HG03469 (cell line): ENCODE results near the gene SUFU.
"Not testable (repeated sequence)": the region's sequence is repeated elsewhere in the genome, so short reads cannot be mapped to it uniquely, and the experiment has no call there.

Experiments used
- ATAC-seq: cut with Tn5 transposase; IDR thresholded peaks from one replicate; pipeline ENCODE4 v1.9.1; 2021; ENCODE audit warnings: mild to moderate bottlenecking, moderate library complexity, moderate number of reproducible peaks; ENCODE audit not compliant: unreplicated experiment

Gene SUFU

DNA sequence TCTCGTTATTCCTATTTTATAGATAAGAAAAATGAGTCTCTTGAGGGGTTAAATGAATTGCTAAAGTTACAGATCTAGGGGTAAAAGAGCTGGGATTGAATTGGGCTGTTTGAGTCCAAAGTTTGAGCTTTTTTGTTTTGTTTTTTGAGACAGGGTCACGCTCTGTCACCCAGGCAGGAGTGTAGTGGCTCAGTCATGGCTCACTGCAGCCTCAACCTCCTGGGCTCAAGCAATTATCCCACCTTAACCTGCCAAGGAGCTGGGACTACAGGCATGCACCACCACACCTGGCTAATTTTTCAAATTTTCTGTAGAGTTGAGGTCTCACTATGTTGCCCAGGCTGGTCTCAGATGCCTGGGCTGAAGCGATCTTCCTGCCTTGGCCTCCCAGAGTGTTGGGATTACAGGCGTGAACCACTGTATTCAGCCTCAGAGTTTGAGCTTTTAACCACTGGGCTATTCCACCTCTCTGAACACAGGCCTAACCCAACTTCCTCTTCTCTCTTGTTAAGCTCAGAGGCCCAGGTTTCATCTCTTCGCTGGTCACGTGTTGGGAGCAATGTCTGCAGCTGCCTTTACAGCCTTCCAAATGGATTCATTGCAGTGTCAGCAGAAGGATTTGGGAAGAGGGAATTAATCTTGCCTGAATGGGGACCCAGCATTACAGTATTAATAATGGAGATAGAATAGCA is 8.0 kb downstream of the SUFU start:
- ATAC-seq: no peak

- no peak for ATAC-seq
Measured at GRCh38 chr10:102514487-102515311, 10.9 kb downstream of the SUFU start.

DNA sequence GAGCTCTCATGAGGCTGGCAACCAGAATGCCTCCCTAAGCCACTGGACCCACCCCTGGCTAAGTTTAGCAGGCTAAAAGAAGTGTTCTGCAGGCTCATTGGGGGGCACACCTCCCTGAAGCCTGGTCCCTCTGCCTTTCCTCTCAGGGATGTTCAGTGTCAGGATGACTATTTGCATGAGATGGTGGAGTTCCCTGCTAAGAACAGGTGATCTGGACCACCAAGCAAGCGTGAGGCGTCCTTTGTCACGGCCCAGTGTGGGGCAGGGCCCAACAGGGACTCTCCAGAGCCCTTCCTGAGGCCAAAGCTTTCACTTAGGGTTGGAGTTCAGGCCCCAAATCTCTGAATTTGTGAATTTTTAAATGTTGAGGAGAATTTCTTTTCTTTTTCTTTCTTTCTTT is 12.0 kb downstream of the SUFU start:
- no peak for ATAC-seq

DNA sequence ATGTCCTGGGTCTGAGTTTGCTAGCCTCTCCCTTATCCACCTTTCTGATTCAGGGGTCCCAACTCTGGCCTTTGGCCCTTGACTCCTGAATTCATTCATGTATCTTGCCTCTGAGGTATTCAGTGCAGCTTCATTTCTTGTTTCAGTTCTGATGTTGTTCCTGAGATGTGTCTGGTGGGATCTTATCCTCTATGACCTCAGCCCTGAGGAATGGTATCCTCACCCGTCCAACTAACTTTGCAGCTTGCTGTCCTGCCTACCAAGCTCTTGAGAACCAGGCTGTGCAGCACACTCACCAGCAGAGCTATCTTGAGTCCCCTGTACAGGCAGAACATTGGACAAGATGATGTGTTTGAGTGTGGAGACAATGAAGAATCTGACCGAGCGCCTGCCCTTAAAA is 13.8 kb downstream of the SUFU start:
- no peak for ATAC-seq

GRCh38 chr10:102519246-102519825 is 15.6 kb downstream of the SUFU start:
- ATAC-seq: no peak

GRCh38 chr10:102522874-102523249 is 19.1 kb downstream of the SUFU start:
- no peak for ATAC-seq

DNA sequence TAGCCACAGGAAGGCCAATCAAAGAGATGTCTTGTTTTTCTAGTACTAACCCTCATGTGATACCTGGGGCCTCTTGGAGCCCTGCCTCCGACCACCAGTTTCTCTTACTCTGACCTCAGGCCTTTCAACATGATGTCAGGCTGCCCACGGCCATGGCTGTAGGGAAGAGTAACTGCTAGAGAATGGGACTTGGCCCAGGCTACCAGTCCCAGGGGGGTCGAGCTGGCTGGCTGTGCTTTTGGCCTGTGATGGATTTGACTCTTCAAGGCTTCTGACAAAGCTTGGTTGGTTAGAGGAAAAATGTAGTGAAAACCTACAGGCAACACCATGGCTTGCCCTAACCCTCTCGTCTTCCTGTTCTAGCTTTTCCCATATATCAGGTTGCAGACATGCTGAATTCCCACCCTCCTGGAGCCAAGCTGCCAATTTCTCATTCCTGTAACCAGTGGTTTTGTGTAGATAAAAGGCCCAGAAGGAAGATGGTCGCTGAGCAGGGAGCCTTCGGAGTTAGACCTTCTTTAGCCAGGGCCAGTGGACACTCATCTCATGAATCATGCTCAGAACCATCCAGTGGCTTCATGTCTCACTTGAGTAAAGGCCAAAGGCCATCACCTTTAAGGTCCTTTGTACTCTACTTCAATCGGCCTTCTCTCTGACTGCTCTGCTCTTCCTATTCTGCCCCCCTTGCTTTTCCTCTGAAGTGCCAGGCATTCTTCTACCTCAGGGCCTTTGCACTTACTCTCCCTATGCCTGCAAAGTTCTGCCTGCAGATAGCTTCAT is 19.7 kb downstream of the SUFU start:
- ATAC-seq: no peak

DNA sequence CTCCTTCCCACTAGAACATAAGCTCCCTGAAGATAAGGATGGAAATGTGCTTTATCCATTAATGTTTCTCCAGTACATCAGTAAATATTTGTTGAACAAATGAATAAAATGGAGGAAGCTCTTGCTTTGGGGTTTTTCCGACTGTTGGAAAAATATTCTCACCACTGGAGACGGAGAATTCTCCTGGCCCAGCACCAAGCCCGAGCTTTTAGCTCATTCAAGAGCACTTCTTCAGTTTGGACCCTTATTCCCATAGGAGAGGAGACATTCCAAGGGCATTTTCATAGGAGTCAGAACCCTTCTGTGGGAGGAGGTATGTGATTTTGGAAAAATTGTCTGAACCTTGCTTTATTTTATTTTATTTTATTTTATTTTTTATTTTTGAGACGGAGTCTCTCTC is 21.0 kb downstream of the SUFU start:
- no peak for ATAC-seq

DNA sequence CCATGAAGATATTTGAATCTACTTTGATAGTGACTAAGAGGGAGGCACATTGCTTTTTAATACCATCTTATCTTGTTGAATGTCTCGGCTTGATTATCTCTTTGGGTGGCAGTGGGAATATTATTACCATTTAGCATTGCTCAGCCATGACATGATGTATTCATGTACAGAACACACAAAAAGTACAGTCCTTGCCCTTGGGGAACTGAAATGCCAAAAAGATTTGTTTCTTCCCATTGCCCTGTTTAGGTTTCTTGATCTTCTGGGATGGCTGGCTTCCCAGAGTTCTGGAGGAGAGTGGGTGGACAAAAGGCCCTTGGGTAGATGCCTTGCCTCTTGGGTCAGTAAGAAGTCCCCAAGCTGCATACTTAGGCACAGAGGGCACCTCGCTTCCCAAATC is 23.8 kb downstream of the SUFU start:
- ATAC-seq: no peak

DNA sequence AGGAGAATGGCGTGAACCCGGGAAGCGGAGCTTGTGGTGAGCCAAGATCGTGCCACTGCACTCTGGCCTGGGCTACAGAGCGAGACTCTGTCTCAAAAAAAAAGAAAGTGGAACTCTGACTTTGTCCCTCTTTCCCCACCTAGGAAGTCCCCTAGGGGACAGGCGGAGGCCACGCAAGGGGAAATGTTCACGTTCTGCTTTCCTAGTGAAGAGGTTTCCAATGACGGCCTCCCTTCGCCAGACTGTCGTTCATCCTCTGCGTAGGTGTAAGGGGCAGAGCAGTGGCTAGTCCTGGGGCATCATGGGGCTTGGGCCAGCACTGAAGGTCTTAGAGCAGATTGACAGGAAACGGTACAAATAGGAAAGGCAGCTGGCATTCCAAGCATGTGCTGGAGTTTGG is 30.6 kb downstream of the SUFU start:
- no peak for ATAC-seq

- ATAC-seq: not testable (repeated sequence)
Measured at GRCh38 chr10:102534966-102535365, 31.2 kb downstream of the SUFU start.

- no peak for ATAC-seq
Measured at GRCh38 chr10:102535481-102536147, 31.8 kb downstream of the SUFU start.

GRCh38 chr10:102537367-102537766 is 33.6 kb downstream of the SUFU start:
- ATAC-seq: no peak

- no peak for ATAC-seq
Measured at GRCh38 chr10:102537948-102538347, 34.2 kb downstream of the SUFU start.

DNA sequence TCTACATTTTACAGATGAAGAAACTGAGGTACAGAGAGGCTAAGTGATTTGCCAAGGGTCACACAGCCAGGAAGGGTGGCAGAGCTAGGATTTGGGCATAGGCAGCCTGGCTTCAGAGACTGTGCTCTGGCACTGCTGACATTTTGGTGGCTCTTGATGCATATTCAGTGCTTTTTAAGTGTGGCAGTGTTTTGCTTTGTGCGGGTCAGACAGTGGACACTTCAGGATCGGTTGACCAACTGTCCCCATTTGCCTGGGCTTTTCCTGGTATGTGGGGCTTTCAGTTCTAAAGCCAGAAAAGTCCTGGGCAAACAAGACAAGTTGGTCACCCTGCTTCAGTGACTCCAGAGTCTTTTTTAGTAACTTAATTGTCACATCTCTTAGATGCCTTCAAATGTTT is 35.0 kb downstream of the SUFU start:
- ATAC-seq: no peak

DNA sequence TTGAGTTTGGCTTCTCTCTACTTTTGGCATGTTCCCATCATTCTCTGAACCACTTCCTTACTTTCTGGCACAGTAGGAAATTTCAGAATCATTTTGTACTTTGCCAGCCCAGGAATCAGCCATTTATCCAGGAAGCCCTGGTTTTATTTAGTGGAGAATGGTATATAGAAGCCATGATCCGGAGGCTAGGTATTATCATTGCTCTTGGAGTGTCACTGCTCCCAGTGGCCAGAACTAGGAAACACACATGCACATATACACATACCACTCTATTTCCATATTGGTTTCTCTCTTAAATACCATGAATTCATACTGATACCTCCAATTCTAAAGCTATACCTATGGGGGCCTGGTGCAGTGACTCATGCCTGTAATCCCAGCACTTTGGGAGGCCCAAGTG is 36.3 kb downstream of the SUFU start:
- no peak for ATAC-seq

GRCh38 chr10:102542800-102543418 is 39.1 kb downstream of the SUFU start:
- no peak for ATAC-seq

GRCh38 chr10:102545265-102545871 is 41.6 kb downstream of the SUFU start:
- ATAC-seq: no peak

DNA sequence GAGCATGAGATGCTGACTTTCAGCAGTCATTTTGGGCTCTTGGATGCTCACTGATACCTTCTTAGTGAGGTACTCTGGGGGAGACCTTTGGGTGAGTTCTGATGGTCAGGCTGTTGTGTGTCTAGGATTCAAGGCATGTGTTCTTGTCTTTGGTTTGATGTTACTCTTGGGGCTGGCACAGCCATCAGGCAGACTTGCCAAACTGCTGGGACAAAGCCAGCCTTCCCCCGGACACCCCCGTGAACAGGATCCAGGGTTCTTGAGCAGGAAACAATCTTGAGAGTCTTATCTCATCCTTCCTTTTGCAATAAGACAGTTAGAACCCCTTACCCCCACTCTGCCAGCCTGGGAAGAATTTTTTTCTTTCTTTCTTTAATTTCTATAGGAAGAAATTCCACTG is 42.2 kb downstream of the SUFU start:
- ATAC-seq: no peak
